Skin of body (tissue), 2 donors: Measurements from ENCODE around the gene CD300C. TPM values are rescaled to one million over a fixed set of nuclear protein-coding genes. Genes with fewer than 3 reads are reported as not detected.
A peak's percentile ranks its signal among the peaks of the same experiment; 100 is the strongest.
"Not testable (repeated sequence)": the region's sequence is repeated elsewhere in the genome, so short reads cannot be mapped to it uniquely, and the experiment has no call there.

Source experiments
- DNase-seq: peaks from one replicate; lab custom pipeline; 2025; lab: John Stamatoyannopoulos, UW
- total RNA-seq: library from RNA; depleted of rRNA; stranded (reverse); fragments of >200 nt; gene quantifications from one replicate; pipeline ENCODE4 v1.2.3, GENCODE V29; 2014

CD300C gene
- total RNA-seq, 1 donor from 2014 or later: 0.39 TPM

GRCh38 chr17:74514632-74515334, 31.1 kb downstream of the CD300C start:
- DNase-seq: peak; percentile 68

- DNase-seq: peak; percentile 80
Measured at GRCh38 chr17:74513987-74514631, 31.8 kb downstream of the CD300C start.

- no peak for DNase-seq
Measured at GRCh38 chr17:74512624-74513091, 33.3 kb downstream of the CD300C start.

DNA sequence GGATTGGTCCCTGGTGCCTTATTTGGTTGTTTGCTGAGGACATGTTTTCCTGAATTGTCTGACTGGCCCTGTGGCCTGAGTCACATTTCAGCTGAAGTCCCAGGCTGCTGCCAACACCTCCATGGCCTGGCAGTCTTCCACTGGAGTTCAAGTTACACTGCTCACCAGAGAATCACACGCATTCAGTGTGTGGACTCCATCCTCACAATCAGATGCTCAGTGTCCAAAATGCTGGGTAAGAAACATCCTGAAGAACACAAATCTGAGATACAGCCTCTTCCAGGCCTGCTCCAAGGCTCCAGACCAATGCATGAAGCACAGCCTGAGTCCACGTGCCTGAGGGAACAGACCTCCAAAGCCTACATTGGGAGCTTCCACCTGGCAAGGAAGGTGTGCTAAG, 33.9 kb downstream of the CD300C start:
- DNase-seq: no peak

DNA sequence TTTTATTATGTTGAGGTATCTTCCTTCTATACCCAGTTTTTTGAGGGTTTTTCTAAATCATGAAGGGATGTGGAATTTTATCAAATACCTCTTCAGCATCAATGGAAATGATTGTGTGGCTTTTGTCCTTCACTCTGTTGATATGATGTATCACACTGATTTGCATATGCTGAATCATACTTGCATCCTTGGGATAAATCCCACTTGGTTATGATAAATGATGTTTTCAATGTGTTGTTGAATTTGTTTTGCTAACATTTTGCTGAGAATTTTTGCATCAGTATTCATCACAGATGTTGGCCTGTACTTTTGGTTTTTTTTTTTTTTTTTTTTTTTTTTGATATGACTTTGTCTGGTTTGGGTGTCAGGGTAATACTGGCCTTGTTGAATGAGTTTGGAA, 37.8 kb downstream of the CD300C start:
- DNase-seq: no peak

DNA sequence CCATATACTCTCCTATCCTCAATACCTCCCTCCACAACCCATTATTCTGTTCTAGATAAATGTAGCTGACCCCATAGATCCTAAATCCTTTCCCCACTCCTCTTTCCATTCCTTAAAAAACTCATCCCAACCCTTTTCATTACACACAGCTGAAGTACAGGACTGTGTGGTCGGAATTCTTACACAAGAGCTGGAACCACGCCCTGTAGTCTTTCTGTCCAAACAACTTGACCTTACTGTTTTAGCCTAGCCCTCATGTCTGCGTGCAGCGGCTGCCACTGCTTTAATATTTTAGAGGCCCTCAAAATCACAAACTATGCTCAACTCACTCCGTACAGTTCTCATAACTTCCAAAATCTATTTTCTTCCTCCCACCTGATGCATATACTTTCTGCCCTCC, 42.0 kb downstream of the CD300C start:
- DNase-seq: not testable (repeated sequence)

- no peak for DNase-seq
Measured at GRCh38 chr17:74502861-74503260, 43.1 kb downstream of the CD300C start.

DNA sequence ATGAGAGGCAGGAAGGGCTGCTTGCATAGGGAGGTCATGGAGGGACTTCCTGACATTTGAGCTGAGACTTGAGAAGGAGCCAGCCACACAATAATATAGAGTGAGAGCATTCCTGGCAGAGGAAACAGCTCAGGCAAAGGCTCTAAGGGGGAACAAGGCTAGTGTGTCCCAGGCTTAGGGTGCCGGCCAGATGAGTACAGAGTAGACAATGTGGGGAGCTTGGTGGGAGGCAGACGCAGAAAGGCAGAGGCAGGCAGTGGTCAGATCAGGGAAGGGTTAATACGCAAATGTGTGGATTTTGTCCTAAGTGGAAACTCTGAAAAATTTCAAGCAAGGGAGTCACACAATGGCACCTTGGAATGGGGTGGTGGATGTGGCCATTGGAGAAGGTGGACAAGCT, 45.9 kb downstream of the CD300C start:
- DNase-seq: no peak

DNA sequence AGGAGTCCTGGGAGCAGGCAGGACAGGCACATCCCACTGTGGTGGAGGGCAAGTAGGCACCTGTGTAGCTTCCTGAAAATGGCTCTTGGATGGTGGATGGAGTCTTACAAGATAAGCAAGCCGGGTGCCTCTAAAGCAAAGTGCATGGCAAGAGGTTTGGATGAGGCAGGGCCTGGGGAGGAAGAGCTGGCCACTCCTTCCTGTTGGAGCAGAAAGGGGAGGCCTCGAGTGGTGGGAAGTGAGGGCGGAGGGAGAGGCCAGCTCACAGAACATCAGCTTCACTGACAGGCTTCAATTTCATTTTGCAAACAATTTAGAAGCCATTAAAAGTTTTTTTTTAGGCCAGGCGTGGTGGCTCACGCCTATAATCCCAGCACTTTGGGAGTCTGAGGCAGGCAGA, 48.4 kb downstream of the CD300C start:
- no peak for DNase-seq

GRCh38 chr17:74493331-74493833, 52.5 kb downstream of the CD300C start:
- DNase-seq: peak; percentile 11

GRCh38 chr17:74491626-74492025, 54.3 kb downstream of the CD300C start:
- DNase-seq: no peak

Other genes with a start within 250 kb of the CD300C start
- 0.39 TPM for gene KIF19, start 219.9 kb downstream of the CD300C start, total RNA-seq
- not detected for gene BTBD17, start 184.2 kb downstream of the CD300C start, total RNA-seq
- gene GPR142, start 178.6 kb downstream of the CD300C start, total RNA-seq: not detected
- gene GPRC5C, start 114.0 kb downstream of the CD300C start, total RNA-seq: 15.4 TPM
- 6.0 TPM for gene CD300A, start 79.5 kb downstream of the CD300C start, total RNA-seq
- 0.59 TPM for gene CD300LB, start 14.6 kb downstream of the CD300C start, total RNA-seq
- gene CD300H, start 21.4 kb upstream of the CD300C start, total RNA-seq: 0.79 TPM
- 0.20 TPM for gene CD300LD, start 46.2 kb upstream of the CD300C start, total RNA-seq
- 1.2 TPM for gene CD300E, start 77.6 kb upstream of the CD300C start, total RNA-seq
- 0.49 TPM for gene CD300LF, start 166.8 kb upstream of the CD300C start, total RNA-seq
- gene RAB37, start 191.1 kb upstream of the CD300C start, total RNA-seq: 0.69 TPM
- 7.5 TPM for gene NHERF1, start 202.5 kb upstream of the CD300C start, total RNA-seq
- gene NAT9, start 230.2 kb upstream of the CD300C start, total RNA-seq: 26.2 TPM